Measurements from ENCODE around the gene SLC25A25. TPM values are rescaled to one million over a fixed set of nuclear protein-coding genes. Genes with fewer than 3 reads are reported as not detected.

The SLC25A25 gene
- total and polyA plus RNA-seq, 12 donors = 11.4 to 60.6 (median 15.6) TPM

- DNase-seq = peak in 1 of 7 donors; percentile 8
- TF ChIP-seq POLR2A (IDR thresholded peaks at IDR 0.05) (no peak), CTCF (IDR thresholded peaks at IDR 0.05) (no peak)
- Histone ChIP-seq H3K9me3 (replicated peaks in 1 of 3) (no peaks in the 10 kb centered on the region), H3K4me1 (replicated peaks in 1 of 2) (no peaks in the 10 kb centered on the region), H3K27ac (no peak overlapping the region), H3K4me3 (no peak overlapping the region), H3K36me3 (replicated peaks in 1 of 2) (peaks cover 0 to 3% of the 10 kb centered on the region in 2 donors), H3K27me3 (no peaks in the 10 kb centered on the region)
- intact Hi-C loops (cut with DNase I) = loop anchor here in 1 of 2 donors (5.0 kb wide), 1 partner anchor 71 kb away; no protein-coding TSS in a partner anchor
- 89 to 95% (median 92%) methylated on average over 7 to 12 of the region's 12 CpGs for WGBS, 4 donors
Observed at GRCh38 chr9:128113526-128114325, 45.7 kb downstream of the SLC25A25 start.

- H3K36me3 ChIP-seq (replicated peaks in 1 of 2) = no peaks in the 10 kb centered on the region
- H3K27ac ChIP-seq = no peak overlapping the region
- DNase-seq = peak in 4 of 7 donors; percentile 13 to 50 (median 20)
- H3K4me3 ChIP-seq = no peak overlapping the region
- H3K4me1 ChIP-seq (replicated peaks in 1 of 2) = no peaks in the 10 kb centered on the region
- no peaks in the 10 kb centered on the region for H3K27me3 ChIP-seq
- TF ChIP-seq POLR2A (IDR thresholded peaks at IDR 0.05) (no peak), CTCF (IDR thresholded peaks at IDR 0.05) (no peak)
- intact Hi-C loops (cut with DNase I) = loop anchor here in 1 of 2 donors (5.0 kb wide), 1 partner anchor 72 kb away; no protein-coding TSS in a partner anchor
- 87 to 92% (median 89%) methylated on average over 15 to 29 of the region's 29 CpGs for WGBS, 4 donors
- no peaks in the 10 kb centered on the region for H3K9me3 ChIP-seq (replicated peaks in 1 of 3)
Observed at GRCh38 chr9:128114326-128115186, 46.5 kb downstream of the SLC25A25 start.

GRCh38 chr9:128115187-128116103, 47.4 kb downstream of the SLC25A25 start:
- no peaks in the 10 kb centered on the region for H3K9me3 ChIP-seq (replicated peaks in 1 of 3)
- no peaks in the 10 kb centered on the region for H3K27me3 ChIP-seq
- H3K36me3 ChIP-seq (replicated peaks in 1 of 2) = peaks cover 0 to 2% of the 10 kb centered on the region in 2 donors
- no peak overlapping the region for H3K4me3 ChIP-seq
- H3K4me1 ChIP-seq (replicated peaks in 1 of 2) = no peaks in the 10 kb centered on the region
- DNase-seq = peak in 4 of 7 donors; percentile 12 to 48 (median 22)
- no peak overlapping the region for H3K27ac ChIP-seq
- intact Hi-C loops (cut with DNase I) = loop anchor here in 1 of 2 donors (2.0 kb wide), 1 partner anchor 171 kb away; no protein-coding TSS in a partner anchor
- WGBS, 4 donors = 85 to 93% (median 92%) methylated on average over 12 to 26 of the region's 26 CpGs
- TF ChIP-seq POLR2A (IDR thresholded peaks at IDR 0.05) (no peak), CTCF (IDR thresholded peaks at IDR 0.05) (no peak)

Data from adrenal gland (tissue), 12 donors.